GOT3 (cell line): ENCODE results near the gene TLL1.

Source experiments
- DNase-seq: peaks from one replicate; lab custom pipeline; 2025; ENCODE audit warnings: mixed read lengths; lab: John Stamatoyannopoulos, UW

Gene TLL1

DNA sequence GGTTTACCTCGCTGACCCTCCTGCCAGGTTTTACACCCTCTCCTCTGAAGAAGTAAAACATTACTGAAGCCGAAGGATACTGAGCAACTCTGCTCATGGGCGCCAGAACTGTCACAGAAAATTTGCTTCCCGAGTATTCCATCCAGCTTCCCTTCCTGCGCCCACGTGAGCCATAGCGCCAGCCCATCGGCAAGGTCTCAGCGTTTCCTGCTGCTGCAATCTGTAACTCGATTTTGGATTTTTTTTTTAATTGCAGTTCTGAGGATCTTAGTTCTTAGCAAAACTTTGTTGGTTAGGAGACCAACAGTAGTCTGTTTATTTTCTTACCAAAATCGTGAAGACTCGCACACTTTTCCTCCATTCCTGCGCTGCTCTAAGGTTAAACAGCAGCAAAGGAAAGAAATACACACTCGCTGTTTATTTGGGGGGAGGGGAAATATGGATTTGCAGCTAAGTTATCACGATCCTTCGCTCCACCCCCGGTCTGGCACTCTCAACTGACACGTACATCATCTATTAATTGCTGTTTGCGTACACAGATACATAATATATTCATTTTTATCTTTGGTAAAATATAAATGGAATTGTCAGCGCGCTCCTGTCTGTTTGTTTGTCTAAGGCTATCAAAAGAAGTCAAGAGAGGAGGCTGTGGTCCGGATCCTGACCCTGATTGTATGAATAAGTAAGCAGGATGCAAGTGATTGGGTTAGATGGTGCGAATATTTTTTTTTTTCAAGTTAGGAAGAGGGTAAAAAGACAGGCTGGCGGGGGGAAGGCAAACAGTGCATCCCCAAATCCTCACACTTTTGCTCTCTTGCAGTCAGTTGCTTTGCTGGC is at the start of gene TLL1:
TSS of gene TLL1 (plus strand) at position 777 of the 837 bp plus-strand sequence. CDS start 668 bp downstream, outside the sequence.
- DNase-seq = no peak

- no peak for DNase-seq
These were observed 46.9 kb upstream of the TLL1 start for GRCh38 chr4:165826166-165826565.

- no peak for DNase-seq
These were observed 46.0 kb upstream of the TLL1 start for GRCh38 chr4:165827018-165827417.

- DNase-seq = no peak
These were observed 44.1 kb upstream of the TLL1 start for GRCh38 chr4:165828928-165829327.

- no peak for DNase-seq
These were observed 38.9 kb upstream of the TLL1 start for GRCh38 chr4:165834116-165834515.

DNA sequence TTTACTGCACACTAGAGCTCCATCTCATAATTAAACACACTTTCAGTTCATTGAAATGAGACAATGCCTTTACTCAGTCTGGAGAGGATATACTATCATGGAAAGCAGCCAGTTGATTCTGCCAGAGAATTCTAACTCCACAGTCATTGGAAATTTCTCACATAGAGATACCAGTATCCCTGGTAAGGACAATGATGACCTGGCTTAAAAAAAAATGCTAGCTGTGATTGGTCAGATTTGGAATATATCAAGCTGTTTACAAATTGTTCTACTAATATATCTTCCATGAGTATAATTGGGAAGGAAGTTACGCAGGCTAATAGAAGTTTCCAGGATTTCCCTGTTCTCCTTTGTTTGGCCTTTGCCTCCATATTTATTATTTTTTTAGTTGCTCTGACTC is 34.5 kb upstream of the TLL1 start:
- DNase-seq = no peak

DNA sequence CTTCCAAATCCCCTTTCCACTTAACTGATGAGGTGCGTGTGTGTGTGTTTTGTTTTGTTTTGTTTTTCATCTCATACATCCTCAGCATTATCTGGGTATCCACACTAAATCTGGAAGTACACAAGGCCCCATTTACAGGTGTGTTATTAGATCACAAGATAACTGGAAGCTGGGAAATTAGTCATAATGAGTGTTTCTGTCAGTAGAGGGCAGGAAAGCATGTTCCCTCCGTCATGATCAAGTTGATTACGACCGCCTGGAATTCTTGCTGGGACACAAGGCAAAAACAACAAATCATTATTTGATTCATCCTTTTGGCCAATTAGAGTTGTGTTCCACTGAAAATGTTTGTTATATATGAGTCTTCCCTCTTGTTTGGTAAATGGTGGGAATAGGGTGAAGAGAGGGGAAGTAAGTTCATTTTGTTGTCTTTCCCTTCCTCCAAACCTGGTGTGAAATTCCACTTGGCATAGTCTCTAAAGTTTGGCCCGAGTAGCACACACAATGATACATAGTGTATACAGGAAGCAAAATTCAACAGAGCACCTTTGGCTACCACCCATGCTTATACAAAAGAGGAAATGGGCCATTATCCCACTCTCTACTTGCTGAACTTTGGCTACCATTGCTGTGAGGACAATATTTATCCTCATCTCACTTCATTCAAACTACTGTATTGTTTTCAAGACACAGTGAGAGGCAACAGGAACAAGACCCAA is 33.3 kb upstream of the TLL1 start:
- DNase-seq = no peak

DNA sequence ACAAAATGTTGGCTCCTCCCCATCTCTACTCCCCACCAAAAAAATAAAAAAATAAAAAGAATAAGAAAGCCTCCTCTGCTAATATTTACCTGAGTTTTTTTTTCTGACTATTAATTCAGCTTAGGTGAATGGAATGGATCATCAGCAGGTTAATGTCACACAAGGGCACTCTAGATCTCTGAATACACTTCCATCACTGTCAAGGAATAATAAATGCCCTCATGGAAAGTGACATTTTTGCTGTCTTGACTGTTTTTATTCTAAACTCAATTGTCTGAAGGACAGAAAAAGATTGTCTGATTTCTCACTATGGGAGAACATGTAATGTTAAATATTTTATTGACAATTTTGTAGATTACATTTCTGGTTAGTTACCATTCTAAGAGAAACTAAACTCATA is 30.4 kb upstream of the TLL1 start:
- no peak for DNase-seq

DNA sequence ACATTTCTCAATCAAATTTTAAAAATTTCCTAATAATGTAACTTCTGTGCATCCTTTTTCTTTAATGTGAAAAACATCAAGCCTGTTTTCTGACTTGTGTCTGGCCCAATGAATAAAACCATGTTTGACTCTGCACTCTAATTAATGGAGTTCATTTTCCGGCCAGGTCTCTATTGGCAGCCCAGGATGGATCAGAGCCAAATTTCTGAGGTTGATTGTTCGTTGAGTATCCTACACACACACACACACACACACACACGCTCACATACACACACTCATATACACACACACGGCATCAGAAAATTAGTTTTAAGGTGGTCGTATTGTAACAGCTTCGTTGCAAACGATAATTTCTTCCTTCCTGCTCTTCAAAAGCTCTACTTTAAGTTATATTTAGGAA is 28.9 kb upstream of the TLL1 start:
- DNase-seq = no peak

DNA sequence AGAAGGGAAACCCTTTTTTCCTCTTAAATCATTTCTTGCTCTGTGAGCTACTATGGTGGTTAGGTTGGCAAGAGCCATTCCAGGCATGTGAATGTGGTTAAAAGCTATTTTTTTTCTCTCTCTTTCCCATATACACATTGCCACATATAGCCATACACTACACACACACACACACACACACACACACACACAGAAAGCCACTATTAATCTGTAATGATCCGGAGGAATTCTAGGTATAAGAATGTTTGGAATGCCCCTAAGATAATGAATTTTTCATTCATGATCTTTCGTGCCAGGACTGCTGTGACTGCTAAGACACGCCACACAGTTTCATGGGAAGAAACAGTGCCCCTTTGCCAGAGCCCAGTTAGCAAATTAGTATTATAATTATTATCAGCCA is 21.8 kb upstream of the TLL1 start:
- DNase-seq = no peak

- DNase-seq = no peak
These were observed 17.8 kb upstream of the TLL1 start for GRCh38 chr4:165855191-165855590.

GRCh38 chr4:165861363-165861762 is 11.7 kb upstream of the TLL1 start:
- DNase-seq = no peak

- DNase-seq = no peak
These were observed 8.8 kb upstream of the TLL1 start for GRCh38 chr4:165864271-165864670.

- DNase-seq = no peak
These were observed 6.9 kb upstream of the TLL1 start for GRCh38 chr4:165866019-165866650.

DNA sequence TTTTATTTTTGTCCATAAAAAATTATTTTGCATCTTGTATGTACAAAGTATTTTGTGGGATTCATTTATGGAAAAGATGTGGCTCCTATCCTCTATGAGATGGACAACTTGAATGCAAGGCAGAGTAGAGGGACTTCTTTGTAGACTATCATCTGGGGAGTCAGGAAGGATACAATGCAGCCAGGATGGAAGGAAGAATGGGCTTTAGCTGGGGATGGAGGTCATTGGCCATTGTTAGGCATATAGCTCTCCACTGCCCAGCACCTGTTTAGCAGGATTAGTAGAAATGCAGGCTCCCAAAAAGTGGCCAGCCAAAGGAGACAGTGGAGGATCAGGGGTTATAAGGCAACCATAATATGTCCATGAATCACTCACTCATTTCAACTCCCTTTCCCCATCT is 5.1 kb upstream of the TLL1 start:
- no peak for DNase-seq

- no peak for DNase-seq
These were observed 448 bp downstream of the TLL1 start for GRCh38 chr4:165873298-165874071.

- no peak for DNase-seq
These were observed 1.2 kb downstream of the TLL1 start for GRCh38 chr4:165874072-165874790.

GRCh38 chr4:165874791-165875371 is 1.8 kb downstream of the TLL1 start:
- DNase-seq = no peak

DNA sequence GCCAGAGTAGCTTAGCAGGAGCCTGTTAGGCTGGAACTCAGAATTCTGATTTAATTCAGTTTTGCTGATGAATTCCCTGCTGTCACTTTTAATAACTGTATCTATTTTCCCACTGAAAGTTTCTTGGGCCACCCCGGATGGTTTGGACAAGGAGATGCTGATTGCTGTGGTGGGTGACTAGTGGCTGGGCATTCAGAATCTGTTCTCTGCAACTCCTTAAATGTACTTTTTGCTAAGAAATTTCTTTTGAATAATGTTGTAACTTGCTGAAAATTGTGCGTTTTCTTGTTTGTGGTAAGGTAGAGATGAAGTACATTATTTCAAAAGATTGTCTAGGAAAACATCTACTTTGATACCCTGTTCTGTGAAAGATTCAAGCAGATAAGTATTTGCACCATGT is 2.4 kb downstream of the TLL1 start:
- no peak for DNase-seq

GRCh38 chr4:165877286-165877685 is 4.2 kb downstream of the TLL1 start:
- no peak for DNase-seq

DNA sequence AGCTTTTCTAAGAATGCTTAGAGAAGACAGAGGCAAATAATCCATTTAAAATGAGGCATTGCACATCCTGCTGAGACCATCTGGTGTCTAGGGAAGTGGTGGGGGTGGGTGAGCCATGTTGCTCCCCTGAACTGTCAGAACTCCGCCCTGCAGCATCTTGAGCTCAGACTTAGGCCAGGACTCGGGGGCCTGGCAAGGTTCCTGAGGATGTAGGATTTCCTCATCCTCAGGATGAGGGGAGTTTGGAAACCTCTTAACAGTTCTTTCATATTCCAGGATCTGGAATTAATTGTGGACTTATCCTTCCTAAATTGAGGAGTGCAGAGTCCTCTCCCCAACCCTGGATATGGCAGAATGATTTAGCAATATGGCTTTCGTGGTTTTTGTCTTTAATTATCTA is 6.6 kb downstream of the TLL1 start:
- no peak for DNase-seq
